SK-N-SH (cell line): ENCODE measurements around the gene COL23A1. TPM values are rescaled to one million over a fixed set of nuclear protein-coding genes. Genes with fewer than 3 reads are reported as not detected.

Experiments
- CTCF ChIA-PET: fragments of 300-600, 350-600 bp; formaldehyde crosslinking; extraction: SDS; loops from one replicate; lab custom pipeline; 2021; lab: Yijun Ruan, JAX
- POLR2A ChIA-PET: fragments of 350-600 bp; sonication (Branson Sonifier 250); formaldehyde crosslinking; extraction: SDS; loops from one replicate; lab custom pipeline; 2020; ENCODE audit warnings: antibody characterized with exemption, inconsistent platforms; lab: Yijun Ruan, JAX
- DNase-seq: peaks from one replicate; pipeline ENCODE4 v3.0.0; 2012
- H2AFZ ChIP-seq: fragments of 200-600 bp; sonication (generic); 2 replicates; pipeline ENCODE4 v1.8.1; 2016; ENCODE audit warnings: antibody characterized with exemption, mild to moderate bottlenecking, low read depth
- H3F3A ChIP-seq: fragments of 200-600 bp; sonication (generic); replicated peaks from 2 replicates; pipeline ENCODE3; 2016; ENCODE audit warnings: antibody characterized with exemption, mild to moderate bottlenecking; ENCODE audit not compliant: insufficient read depth
- H3K27ac ChIP-seq, 2 experiments: fragments of 200-500 bp in 1 of 2; fragments of 200-600 bp in 1 of 2; sonication (Bioruptor generic) in 1 of 2; sonication (generic), shearing (Covaris generic) in 1 of 2; 2 replicates each; pipeline versions ENCODE4 v1.5.1 to v1.6.1; 2014 to 2016; ENCODE audit warnings: low read depth in 2 of 2, inconsistent platforms in 1 of 2, low read length in 1 of 2, mild to moderate bottlenecking in 1 of 2, mixed read lengths in 1 of 2
- H3K27me3 ChIP-seq: fragments of 200-600 bp; sonication (generic), shearing (Covaris generic); 2 replicates; pipeline ENCODE4 v1.6.1; 2016; ENCODE audit warnings: mixed run types; ENCODE audit not compliant: insufficient read depth
- H3K36me3 ChIP-seq, 2 experiments: fragments of 200-500 bp in 1 of 2; fragments of 200-600 bp in 1 of 2; sonication (Bioruptor generic) in 1 of 2; sonication (generic) in 1 of 2; replicated peaks in 1 of 2; 2 replicates each; pipeline versions ENCODE3 to v1.5.1; 2014 to 2016; ENCODE audit warnings: low read length in 1 of 2, mild to moderate bottlenecking in 1 of 2; ENCODE audit not compliant: insufficient read depth in 2 of 2, control insufficient read depth in 1 of 2
- H3K4me1 ChIP-seq, 2 experiments: fragments of 200-500 bp in 1 of 2; fragments of 200-600 bp in 1 of 2; sonication (Bioruptor generic) in 1 of 2; sonication (generic), shearing (Covaris generic) in 1 of 2; 2 replicates each; pipeline versions ENCODE4 v1.5.1 to v1.6.1; 2014 to 2016; ENCODE audit warnings: low read depth in 1 of 2, low read length in 1 of 2, mixed run types in 1 of 2; ENCODE audit not compliant: insufficient read depth in 2 of 2, control insufficient read depth in 1 of 2
- H3K4me2 ChIP-seq: fragments of 200-600 bp; sonication (generic), shearing (Covaris generic); 2 replicates; pipeline ENCODE4 v1.6.1; 2017; ENCODE audit warnings: mixed run types
- H3K4me3 ChIP-seq, 2 experiments: fragments of 200-500 bp in 1 of 2; fragments of 200-600 bp in 1 of 2; sonication (Bioruptor generic) in 1 of 2; sonication (generic), shearing (Covaris generic) in 1 of 2; 2 replicates each; pipeline versions ENCODE4 v1.5.1 to v1.8.1; 2014 to 2016; ENCODE audit warnings: low read depth in 2 of 2, inconsistent platforms in 1 of 2, low read length in 1 of 2, mild to moderate bottlenecking in 1 of 2, mixed read lengths in 1 of 2, moderate library complexity in 1 of 2
- H3K79me2 ChIP-seq: fragments of 200-600 bp; sonication (generic); 2 replicates; pipeline ENCODE4 v1.8.1; 2017; ENCODE audit warnings: mild to moderate bottlenecking; ENCODE audit not compliant: insufficient read depth
- H3K9ac ChIP-seq: fragments of 200-600 bp; sonication (generic); 2 replicates; pipeline ENCODE4 v1.6.1; 2017; ENCODE audit warnings: mixed run types
- H3K9me2 ChIP-seq: fragments of 200-600 bp; sonication (generic); 2 replicates; pipeline ENCODE4 v1.6.1; 2017; ENCODE audit warnings: mixed run types
- H3K9me3 ChIP-seq: fragments of 200-600 bp; sonication (generic); 2 replicates; pipeline ENCODE4 v1.6.1; 2017; ENCODE audit warnings: mixed run types, mild to moderate bottlenecking, moderate library complexity
- H4K20me1 ChIP-seq: fragments of 200-600 bp; sonication (generic); 2 replicates; pipeline ENCODE4 v1.6.1; 2017; ENCODE audit warnings: mild to moderate bottlenecking, mixed run types; ENCODE audit not compliant: insufficient read depth
- GABPA ChIP-seq: IDR thresholded peaks from 2 replicates; pipeline ENCODE4 v1.4.0; 2012; ENCODE audit warnings: low read depth, mild to moderate bottlenecking
- GATA2 ChIP-seq: sonication (generic); formaldehyde crosslinking; IDR thresholded peaks from 2 replicates; pipeline ENCODE4 v1.5.0; 2020; ENCODE audit warnings: mild to moderate bottlenecking, missing genetic modification reagents
- MEF2A ChIP-seq: IDR thresholded peaks from 2 replicates; pipeline ENCODE4 v1.4.0; 2012; ENCODE audit warnings: low read depth, borderline replicate concordance
- MXI1 ChIP-seq: IDR thresholded peaks from 2 replicates; pipeline ENCODE4 v1.6.1; 2012; ENCODE audit warnings: mild to moderate bottlenecking, low read depth, low read length, improper control_type of control experiment
- POLR2AphosphoS5 ChIP-seq: IDR thresholded peaks from 2 replicates; pipeline ENCODE4 v1.6.1; 2012; ENCODE audit warnings: low read depth, low read length
- RAD21 ChIP-seq: IDR thresholded peaks from 2 replicates; pipeline ENCODE4 v1.6.1; 2012; ENCODE audit warnings: mild to moderate bottlenecking, low read length
- RFX5 ChIP-seq: IDR thresholded peaks from 2 replicates; pipeline ENCODE4 v1.6.1; 2012; ENCODE audit warnings: mild to moderate bottlenecking, improper control_type of control experiment, low read length
- SMC3 ChIP-seq: IDR thresholded peaks from 2 replicates; pipeline ENCODE4 v1.6.1; 2012; ENCODE audit warnings: low read depth, low read length, improper control_type of control experiment
- TCF12 ChIP-seq: IDR thresholded peaks from 2 replicates; pipeline ENCODE4 v1.4.0; 2012
- TEAD4 ChIP-seq: IDR thresholded peaks from 2 replicates; pipeline ENCODE4 v1.4.0; 2012; ENCODE audit warnings: mild to moderate bottlenecking, borderline replicate concordance; ENCODE audit not compliant: insufficient read depth
- YY1 ChIP-seq: IDR thresholded peaks from 2 replicates; pipeline ENCODE4 v1.4.0; 2012; ENCODE audit warnings: low read depth, mild to moderate bottlenecking
- WGBS: methylation state at CpG from one replicate; pipeline ENCODE4 v1.1.6; 2017; ENCODE audit warnings: low lambda C conversion rate; 5-methylcytosine and 5-hydroxymethylcytosine counted together
- polyA plus RNA-seq, 3 experiments: library from polyadenylated mRNA; depleted of rRNA; stranded (reverse); fragments of >200 nt; gene quantifications; 2 replicates each; pipeline ENCODE4 v1.2.3, GENCODE V29; 2012
- TF ChIP-seq, protein P1 (sequence below): fragments of 200-600 bp; sonication (generic); IDR thresholded peaks from 2 replicates; pipeline ENCODE4 v1.6.1; 2017; ENCODE audit warnings: antibody characterized with exemption, mild to moderate bottlenecking, moderate library complexity
- TF ChIP-seq, protein P2 (sequence below): fragments of 150-350 bp; IDR thresholded peaks from 2 replicates; pipeline ENCODE4 v1.6.1; 2017; ENCODE audit warnings: antibody characterized with exemption, low read length, low read depth, borderline replicate concordance

COL23A1 gene
- polyA plus RNA-seq, 1 of the 3 experiments (the other 2 are of a cell fraction) = 0.10 TPM

GRCh38 chr5:178196986-178197385, 393.2 kb downstream of the COL23A1 start:
- CTCF ChIA-PET = interaction anchor here (0.8 to 2.3 kb wide), 7 partner anchors 11 to 393 kb away, joined by 3 to 9 read pairs (median 3); partner anchors contain the start of gene COL23A1
- no peaks in the 10 kb centered on the region for H3K4me1 ChIP-seq

DNA sequence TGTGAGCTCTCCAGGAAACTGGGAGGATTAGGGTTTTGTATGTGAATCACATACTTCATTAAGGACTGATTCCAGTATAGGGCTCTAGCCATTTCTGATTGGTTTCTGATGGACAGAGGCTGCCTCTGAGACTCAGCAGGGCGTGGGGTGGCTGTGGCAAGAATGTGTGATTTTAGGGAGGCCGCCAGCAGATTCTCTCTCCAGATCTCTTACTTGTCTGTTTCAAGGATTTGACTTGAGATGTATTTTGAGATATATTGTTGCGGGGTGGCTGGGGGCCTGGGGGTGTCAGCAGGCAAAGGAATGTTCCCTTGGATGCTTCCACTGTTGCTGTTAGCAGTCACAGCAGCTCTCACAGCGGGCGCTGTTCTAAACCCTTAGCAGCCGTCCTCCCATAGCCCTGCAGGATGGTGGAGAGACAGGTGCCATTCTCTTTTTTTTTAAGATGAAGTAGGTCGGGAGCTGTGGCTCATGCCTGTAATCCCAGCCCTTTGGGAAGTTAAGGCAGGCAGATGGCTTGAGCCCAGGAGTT, 393.8 kb downstream of the COL23A1 start:
- CTCF ChIA-PET = interaction anchor here (0.8 to 2.3 kb wide), 6 partner anchors 10 to 393 kb away, joined by 3 to 9 read pairs (median 4); partner anchors contain the start of gene COL23A1
- Histone ChIP-seq H3K9me3 (no peaks in the 10 kb centered on the region), H3K4me2 (no peak overlapping the region)

More at GRCh38 chr5:178196986-178197385, 393.2 kb downstream of the COL23A1 start:
- POLR2A ChIA-PET = no interaction called here
- WGBS = 78% methylated on average over 8 of the region's 8 CpGs
- Histone ChIP-seq H3K4me2 (no peak overlapping the region), H3K9ac (no peak overlapping the region), H2AFZ (no peak overlapping the region), H3K9me2 (no peaks in the 10 kb centered on the region), H3K4me3 (no peak overlapping the region), H3F3A (peaks cover 3% of the 10 kb centered on the region), H3K36me3 (no peaks in the 10 kb centered on the region), H3K27ac (no peak overlapping the region), H3K27me3 (no peaks in the 10 kb centered on the region; the same call in 1 of the 2 replicates), H3K79me2 (no peaks in the 10 kb centered on the region), H3K9me3 (no peaks in the 10 kb centered on the region), H4K20me1 (no peaks in the 10 kb centered on the region)
- DNase-seq = peak; percentile 65
- TF ChIP-seq, protein P1, sequence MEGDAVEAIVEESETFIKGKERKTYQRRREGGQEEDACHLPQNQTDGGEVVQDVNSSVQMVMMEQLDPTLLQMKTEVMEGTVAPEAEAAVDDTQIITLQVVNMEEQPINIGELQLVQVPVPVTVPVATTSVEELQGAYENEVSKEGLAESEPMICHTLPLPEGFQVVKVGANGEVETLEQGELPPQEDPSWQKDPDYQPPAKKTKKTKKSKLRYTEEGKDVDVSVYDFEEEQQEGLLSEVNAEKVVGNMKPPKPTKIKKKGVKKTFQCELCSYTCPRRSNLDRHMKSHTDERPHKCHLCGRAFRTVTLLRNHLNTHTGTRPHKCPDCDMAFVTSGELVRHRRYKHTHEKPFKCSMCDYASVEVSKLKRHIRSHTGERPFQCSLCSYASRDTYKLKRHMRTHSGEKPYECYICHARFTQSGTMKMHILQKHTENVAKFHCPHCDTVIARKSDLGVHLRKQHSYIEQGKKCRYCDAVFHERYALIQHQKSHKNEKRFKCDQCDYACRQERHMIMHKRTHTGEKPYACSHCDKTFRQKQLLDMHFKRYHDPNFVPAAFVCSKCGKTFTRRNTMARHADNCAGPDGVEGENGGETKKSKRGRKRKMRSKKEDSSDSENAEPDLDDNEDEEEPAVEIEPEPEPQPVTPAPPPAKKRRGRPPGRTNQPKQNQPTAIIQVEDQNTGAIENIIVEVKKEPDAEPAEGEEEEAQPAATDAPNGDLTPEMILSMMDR = peak; percentile 47
- TF ChIP-seq TCF12 = no peak
- no peak for TF ChIP-seq MEF2A
- TF ChIP-seq YY1 = no peak
- TF ChIP-seq TEAD4 = no peak
- TF ChIP-seq, protein P2, sequence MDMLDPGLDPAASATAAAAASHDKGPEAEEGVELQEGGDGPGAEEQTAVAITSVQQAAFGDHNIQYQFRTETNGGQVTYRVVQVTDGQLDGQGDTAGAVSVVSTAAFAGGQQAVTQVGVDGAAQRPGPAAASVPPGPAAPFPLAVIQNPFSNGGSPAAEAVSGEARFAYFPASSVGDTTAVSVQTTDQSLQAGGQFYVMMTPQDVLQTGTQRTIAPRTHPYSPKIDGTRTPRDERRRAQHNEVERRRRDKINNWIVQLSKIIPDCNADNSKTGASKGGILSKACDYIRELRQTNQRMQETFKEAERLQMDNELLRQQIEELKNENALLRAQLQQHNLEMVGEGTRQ = no peak
- TF ChIP-seq MXI1 = no peak
- TF ChIP-seq POLR2AphosphoS5 = no peak
- TF ChIP-seq RAD21 = peak; percentile 37; the same call in 1 of the 2 replicates
- TF ChIP-seq RFX5 = no peak
- no peak for TF ChIP-seq SMC3
- TF ChIP-seq GATA2 (CRISPR knock-in tag) = no peak

More for the DNA sequence above, 393.8 kb downstream of the COL23A1 start:
- Histone ChIP-seq H4K20me1 (no peaks in the 10 kb centered on the region), H3K36me3 (no peaks in the 10 kb centered on the region), H3K4me3 (no peak overlapping the region), H3K79me2 (no peaks in the 10 kb centered on the region), H3K27ac (no peak overlapping the region), H2AFZ (no peak overlapping the region), H3F3A (no peaks in the 10 kb centered on the region), H3K9me2 (no peaks in the 10 kb centered on the region), H3K9ac (no peak overlapping the region), H3K4me1 (no peaks in the 10 kb centered on the region), H3K27me3 (no peaks in the 10 kb centered on the region; the same call in 1 of the 2 replicates)
- no peak for DNase-seq
- POLR2A ChIA-PET = interaction anchor here (1.4 kb wide), 1 partner anchor 8 kb away, joined by 3 read pairs; the partner anchor contains the start of gene HNRNPAB
- WGBS = 78% methylated on average over 7 of the region's 7 CpGs
- no peak for TF ChIP-seq GABPA
- TF ChIP-seq, all 33 proteins: peak for 0
